OCI-LY3 (cell line): Measurements from ENCODE around the gene HECW1.

ENCODE experiments used
- EZH2phosphoT487 ChIP-seq: fragments of 200-600 bp; shearing (Covaris generic); IDR thresholded peaks from 2 replicates; pipeline ENCODE4 v1.6.1; 2018; ENCODE audit warnings: antibody characterized with exemption, mixed run types, low read depth
- TF ChIP-seq, protein P1 (sequence below): fragments of 200-600, 300-600 bp; sonication (generic); IDR thresholded peaks from 2 replicates; pipeline ENCODE4 v1.5.1; 2014; ENCODE audit warnings: antibody characterized with exemption, low read length, low read depth

DNA sequence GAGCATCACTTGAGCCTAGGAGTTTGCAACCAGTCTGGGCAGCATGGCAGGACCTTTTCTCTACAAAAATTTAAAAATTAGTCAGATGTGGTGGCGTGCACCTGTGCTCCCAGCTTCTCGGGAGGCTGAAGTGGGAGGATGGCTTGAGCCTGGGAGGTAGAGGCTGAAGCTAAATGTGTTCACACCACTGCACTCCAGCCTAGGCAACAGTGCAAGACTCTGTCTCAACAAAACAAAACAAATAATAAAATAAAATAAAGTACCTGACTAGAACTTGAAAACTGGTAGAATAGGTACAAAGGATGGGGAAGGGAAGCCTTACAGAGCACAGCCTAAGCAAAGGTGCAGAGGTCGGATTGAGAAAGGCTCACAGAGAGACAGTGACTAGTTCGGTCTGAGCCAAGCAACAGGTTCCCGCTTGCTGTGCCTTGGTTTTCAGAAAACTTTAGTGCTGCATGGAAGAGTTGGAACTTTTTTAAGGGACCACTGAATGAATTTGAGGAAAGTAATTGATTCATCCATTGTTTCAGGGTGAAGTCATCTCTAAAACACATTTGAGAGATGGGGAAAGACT, 370.3 kb downstream of the HECW1 start:
- TF ChIP-seq, protein P1, sequence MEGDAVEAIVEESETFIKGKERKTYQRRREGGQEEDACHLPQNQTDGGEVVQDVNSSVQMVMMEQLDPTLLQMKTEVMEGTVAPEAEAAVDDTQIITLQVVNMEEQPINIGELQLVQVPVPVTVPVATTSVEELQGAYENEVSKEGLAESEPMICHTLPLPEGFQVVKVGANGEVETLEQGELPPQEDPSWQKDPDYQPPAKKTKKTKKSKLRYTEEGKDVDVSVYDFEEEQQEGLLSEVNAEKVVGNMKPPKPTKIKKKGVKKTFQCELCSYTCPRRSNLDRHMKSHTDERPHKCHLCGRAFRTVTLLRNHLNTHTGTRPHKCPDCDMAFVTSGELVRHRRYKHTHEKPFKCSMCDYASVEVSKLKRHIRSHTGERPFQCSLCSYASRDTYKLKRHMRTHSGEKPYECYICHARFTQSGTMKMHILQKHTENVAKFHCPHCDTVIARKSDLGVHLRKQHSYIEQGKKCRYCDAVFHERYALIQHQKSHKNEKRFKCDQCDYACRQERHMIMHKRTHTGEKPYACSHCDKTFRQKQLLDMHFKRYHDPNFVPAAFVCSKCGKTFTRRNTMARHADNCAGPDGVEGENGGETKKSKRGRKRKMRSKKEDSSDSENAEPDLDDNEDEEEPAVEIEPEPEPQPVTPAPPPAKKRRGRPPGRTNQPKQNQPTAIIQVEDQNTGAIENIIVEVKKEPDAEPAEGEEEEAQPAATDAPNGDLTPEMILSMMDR, result no peak
- TF ChIP-seq EZH2phosphoT487, result no peak
